NCI-H774 (cell line): Measurements from ENCODE around the gene CNR2.
"Not testable (repeated sequence)": the region's sequence is repeated elsewhere in the genome, so short reads cannot be mapped to it uniquely, and the experiment has no call there.

Source experiments
- DNase-seq: peaks from one replicate; lab custom pipeline; 2025; lab: John Stamatoyannopoulos, UW

CNR2 gene

DNA sequence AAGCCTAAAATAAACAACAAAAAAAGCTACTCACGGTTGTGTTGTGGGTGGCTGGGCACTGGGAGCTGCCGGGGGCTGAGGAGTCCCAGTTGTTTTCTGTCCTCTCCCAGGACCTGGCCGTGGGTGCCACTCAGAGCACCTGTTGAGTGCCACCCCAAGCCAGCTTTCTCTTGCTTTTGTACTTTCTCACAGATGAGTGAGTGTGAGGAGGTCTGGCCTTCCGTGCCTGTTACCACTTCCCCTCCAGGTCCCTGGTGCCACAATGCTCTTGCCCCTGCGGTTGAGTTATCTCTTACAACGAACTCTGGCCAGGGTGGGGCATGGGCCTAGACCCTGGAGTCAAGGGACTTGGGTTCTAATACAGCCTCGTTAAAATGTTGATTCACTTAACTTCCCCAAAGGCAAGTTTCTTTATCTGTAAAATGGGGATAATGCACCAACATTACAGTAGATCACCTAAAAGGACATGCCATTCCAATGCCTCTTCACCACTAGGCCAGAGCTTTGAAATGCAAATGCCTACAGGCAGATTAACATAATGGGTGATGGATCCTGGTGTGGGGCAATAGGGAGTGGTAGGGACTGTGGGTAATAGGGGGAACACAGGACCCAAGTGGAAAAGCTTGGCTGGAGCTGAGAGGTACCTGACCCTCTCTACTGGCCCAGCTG, at the start of gene CNR2:
Gene CNR2, minus strand, starts transcription at position 151 of the 669 bp plus-strand sequence. CDS start 37,745 bp downstream, outside the sequence.
- no peak for DNase-seq

DNA sequence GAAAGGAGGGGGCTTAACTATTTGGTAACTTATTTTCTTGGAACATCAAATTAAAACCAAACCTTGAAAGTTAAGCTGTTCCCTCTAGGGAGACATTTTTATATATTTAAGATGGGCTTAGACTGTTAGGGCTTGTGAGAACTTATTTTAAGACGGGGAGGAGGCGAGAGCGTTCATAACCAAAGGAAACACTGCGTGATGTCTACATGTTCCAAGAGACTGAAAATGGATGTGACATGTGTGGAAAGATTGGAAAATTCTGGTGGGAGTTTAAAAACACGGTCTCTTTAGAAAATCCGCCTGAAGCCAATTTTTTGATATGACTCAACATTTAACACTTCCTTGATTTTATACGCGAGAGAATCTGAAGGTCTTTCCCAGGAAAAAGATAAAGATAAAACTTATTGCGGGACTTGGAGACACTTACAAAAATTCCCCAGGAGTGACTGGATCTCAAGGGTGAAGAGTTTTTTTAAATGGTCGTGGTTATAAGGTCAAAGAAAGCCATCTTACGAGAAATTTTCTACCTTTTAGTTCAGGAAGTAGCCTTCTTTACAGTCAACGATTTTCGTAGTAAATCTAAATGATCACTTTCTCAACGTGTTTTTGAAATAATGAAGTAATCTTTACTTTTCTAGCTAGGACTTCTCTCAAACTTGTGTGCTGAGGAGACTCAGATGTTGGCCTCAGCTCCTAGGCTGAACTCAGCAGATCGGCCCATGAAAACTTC, 47.3 kb upstream of the CNR2 start:
- no peak for DNase-seq

DNA sequence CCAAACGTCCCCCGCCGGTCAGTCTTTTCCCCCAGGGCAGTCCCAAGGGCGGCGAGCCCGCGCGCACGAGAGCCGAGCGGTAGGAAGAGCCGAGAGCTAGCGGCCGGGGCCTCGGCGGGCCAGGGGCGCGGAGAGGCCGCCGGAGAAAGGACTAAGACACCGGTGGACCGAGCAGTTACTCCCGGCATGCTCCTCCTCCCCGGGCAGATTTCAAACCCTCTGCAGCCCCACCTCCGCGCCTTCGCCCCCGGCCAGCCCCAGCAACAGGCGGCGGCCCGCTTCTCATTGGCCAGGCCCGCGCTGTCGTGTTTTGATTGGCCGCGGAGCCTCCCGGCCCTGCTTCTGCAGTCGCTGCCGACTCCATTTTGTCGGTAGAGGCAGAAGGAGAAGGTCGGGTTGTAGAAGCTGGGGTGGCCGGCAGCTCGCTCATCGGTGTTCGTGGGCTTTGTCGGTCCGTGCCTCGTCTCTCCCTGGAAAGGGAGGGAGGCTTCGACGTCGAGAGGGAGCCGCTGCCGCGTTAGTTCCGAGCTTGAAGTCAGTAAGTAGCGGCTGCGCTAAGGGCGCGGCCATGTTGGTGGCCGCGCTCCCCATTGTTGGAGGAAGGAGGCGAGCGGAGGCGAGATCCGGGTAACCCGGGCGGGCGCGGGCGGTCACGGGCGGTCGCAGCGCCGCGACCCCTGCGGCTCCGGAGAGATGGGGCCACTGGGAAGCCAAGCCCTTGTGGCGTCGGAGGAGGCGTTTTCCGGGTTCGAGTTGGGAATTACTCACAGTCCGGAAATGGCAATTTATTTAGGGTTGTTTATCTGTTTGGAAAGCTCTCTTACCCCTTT, 46.5 kb upstream of the CNR2 start, which contains the start of gene PNRC2:
Gene PNRC2, plus strand, starts transcription at position 368 of the 830 bp plus-strand sequence. CDS start 1,630 bp downstream, outside the sequence.
- peak; percentile 72 for DNase-seq

DNA sequence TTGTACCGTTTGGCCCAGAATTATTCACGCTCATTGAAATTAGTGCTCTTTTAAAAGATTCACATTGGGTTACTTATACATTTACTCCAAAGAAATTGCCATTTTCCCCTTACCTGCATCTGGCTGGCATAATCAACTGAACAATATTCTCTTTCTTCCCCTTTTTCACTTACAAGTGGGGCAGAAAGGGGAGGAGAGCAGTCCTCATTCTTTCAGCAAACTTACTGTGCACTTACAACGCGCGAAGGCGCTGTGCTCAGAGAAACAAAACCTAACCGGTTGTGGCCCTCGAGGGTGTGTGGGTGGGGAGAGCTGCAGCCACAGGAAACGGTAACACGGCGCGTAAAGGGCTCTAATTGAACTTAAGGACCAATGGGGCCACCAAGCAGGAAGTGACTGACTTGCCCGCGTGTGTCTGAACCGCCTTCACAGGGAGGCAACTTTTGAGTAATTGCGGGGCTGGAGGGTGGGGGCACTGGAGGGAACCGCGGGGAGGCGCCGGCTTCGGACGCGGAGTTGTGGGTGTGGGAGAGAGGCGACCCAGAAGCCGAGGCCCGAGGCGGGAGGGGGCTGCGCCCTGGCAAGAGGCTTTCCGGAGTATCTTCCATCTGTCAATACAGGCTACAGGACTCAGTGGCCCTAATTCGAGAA, 45.8 kb upstream of the CNR2 start:
- peak; percentile 70 for DNase-seq

DNA sequence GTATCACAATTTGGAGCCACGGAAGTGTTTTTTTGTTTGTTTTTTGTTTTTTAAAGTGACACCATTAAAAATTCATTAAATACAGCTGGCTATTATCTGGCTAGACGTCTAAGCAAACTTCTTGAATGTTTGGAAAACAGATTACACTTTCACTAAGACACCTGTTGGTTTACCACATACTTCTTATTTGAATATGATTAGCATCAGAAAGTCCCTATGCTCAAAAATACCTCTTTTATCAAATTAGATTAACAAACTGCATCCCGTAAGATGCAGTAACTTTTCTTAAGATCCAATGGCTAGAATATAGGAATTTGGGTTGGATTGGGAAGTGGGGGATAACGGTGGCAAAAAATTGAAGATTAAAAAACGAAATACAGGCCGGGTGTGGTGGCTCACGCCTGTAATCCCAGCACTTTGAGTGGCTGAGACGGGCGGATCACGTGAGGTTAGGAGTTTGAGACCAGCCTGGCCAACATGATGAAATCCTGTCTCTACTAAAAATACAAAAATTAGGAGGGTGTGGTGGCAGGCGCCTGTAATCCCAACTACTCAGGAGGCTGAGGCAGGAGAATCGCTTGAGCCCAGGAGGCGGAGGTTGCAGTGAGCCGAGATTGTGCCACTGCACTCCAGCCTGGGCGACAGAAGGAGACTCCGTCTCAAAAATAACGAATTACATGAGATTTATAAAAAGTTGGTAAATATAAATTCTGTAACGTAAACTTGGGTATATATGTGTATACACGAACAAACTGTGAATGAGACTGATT, 45.1 kb upstream of the CNR2 start:
- DNase-seq, result not testable (repeated sequence)

DNA sequence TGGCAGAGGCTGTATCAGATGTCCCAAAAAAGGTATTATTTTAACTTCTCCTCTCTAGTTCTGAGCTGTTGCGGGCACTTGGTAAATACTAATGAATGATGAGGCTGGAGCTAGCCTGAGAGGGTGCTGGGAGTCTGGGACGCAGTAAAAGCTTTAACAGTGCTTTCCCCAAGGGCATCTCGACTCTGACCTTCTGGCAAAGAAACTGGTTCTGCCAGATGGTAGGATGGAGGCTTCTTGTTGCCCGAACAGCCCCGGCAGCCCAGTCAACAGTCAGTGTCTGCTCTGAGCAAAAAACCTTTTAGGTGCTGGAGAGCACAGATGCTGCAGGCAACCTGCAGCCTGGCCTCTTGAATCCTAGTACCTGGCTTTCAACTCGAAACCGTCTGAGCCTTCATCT, 43.9 kb upstream of the CNR2 start:
- no peak for DNase-seq

DNA sequence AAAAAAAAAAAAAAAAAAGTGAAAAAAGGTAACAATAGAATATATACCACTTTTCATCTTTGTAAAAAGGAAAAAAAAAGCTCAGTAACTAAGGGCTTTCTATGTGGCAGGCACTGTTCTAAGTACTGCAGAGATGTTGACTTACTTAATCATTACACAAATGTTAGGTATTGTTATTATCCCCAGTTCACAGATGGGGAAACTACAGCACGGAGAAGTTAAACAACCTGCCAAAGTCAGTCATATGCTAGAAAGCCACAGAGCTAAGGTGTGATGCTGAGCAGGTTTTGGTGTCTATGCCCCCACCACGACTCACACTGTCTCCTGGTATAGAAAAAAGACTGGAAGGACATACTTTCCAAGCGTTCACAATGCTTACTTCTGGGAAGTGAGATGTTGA, 39.9 kb upstream of the CNR2 start:
- no peak for DNase-seq

DNA sequence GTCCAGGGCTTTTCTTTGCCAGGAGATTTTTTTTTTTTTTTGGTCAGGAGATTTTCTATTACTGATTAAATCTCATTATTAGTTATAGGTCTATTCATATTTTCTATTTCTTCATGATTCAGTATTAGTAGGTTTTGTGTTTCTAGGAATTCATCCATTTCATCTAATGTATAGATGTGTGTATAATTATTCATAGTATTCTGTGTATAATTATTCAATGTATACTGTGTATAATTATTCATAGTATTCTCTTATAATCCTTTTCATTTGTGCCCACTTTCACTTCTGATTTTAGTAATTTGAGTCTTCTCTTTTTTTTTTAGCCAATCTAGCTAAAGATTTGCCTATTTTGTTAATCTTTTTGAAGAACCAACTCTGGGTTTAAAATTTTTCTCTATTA, 34.2 kb upstream of the CNR2 start:
- no peak for DNase-seq

DNA sequence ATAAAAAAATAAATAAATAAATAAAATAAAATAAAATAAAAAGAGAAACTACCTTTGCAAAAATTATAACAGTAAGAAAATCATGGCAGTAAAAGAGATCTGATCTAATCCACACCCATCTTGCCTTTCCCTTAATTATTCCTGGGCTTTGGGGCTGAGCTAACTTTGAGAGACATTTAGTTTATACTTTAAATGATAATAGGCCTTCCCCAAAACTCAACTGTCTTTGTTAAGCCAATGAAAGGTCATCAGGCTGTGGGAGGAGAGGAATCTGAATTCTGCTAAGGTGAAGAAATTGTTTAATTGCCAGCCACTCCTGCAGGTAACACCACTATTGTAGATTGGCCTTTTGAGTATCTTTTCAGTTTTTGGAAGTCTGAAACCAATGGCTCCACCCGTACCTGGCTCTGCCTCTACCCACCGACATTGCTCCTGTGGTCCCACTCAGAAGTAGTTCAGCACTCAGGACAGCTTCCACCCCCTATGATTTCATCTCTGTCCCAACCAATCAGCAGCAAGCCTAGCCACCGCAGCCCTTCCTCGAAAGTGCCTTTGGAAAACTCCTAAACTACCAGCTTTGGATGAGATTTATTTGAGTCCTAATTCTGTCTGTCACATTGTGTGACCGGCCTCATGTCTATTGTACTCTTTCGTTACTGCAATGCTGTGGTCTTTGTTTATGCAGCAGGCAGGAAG, 23.5 kb upstream of the CNR2 start:
- DNase-seq, result no peak

DNA sequence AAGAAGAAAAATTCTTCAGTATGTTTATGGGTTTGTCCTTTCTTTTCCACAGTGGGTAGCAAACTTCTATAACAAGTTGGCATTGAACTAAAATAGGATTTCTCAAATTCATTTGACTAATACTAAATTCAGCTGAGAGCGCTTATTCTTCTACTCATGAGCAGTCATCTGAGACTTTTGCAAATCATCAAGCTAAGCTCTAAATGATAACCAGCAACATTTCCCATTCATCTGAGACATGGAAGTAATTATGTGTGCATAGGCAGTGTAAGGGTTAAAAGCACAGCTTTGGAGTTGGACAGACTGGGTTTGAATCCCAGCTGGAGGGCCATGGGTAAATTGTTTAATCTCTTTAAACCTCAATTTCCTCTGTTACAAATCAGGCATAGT, 18.3 kb upstream of the CNR2 start:
- DNase-seq, result no peak

DNA sequence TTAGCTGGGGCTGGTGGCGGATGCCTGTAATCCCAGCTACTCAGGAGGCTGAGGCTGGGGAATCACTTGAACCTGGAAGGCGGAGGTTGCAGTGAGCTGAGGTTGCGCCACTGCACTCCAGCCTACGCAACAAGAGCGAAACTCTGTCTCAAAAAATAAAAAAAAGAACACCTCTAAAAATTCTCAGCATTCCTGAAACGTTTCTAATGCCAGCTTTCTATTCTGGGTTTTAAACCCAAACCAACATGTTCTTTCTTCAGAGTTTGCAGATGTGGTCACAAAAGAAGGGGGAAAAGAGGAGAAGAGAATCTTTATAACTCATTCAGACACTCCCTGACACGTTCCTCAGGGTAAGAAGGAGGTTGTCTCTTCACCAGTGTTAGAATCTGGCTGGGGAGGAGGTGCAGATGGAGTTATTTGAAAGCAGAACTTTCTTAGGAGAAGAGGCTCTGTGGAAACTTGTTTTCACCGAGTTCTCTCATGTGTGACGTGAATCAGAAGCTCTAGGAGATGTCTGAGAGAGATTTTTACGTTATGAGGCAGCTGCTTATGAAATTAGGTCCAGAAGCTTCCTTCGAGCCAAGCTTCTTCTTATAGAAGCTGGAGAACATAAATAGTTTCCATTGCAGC, 17.8 kb upstream of the CNR2 start:
- DNase-seq, result no peak

DNA sequence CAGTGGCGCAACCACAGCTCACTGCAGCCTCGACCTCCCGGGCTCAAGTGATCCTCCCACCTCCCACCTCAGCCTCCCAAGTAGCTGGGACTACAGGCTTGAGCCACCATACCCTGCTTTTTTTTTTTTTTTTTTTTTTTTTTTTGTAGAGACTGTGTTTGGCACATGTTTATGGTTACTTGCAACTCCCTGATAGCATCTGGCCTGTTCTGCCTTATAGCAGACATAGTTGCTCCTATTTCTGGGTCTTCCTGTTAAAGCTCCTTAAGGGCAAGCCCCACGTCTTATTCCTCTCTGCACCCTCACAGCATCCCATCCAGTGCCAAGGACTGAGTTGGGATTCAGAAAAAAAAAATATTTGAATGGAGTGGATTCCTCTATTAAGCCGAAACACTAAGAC, 17.1 kb upstream of the CNR2 start:
- no peak for DNase-seq

DNA sequence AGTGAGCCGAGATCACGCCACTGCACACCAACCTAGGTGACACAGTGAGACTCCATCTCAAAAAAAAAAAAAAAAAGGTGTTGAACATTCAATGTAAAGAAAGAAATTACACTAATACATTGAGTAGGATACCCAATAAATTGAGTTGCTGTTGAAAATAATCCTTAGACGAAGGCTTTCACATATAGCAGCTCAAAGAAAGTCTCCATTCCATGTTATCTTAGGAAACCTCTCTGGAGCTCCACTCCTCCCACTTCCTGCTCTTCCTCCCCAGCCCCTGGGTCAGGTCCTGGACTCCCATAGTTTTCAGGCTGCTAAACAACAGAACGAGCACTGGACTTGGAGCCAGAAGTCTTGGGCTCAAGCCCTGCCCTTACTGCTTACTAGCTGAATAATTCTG, 15.6 kb upstream of the CNR2 start:
- DNase-seq, result no peak

DNA sequence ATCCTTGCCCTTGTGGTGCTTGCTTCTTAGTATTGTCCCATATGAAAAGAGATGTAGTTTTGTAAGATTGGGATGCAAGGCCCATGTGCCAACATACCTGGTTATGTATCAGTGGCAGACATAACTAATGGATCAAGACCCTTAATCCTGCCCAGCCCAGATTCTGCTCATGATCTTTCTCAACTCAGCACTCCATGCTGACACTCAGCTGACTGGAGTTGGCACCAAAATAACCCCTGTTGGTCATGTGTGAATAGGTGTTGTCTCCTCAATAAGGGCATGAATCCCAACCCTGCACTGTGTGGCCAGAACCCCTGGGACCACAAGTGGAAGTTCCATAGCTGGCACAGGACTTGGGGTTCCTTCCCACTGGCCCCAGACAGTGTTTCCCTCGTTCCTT, 13.9 kb upstream of the CNR2 start:
- no peak for DNase-seq

DNA sequence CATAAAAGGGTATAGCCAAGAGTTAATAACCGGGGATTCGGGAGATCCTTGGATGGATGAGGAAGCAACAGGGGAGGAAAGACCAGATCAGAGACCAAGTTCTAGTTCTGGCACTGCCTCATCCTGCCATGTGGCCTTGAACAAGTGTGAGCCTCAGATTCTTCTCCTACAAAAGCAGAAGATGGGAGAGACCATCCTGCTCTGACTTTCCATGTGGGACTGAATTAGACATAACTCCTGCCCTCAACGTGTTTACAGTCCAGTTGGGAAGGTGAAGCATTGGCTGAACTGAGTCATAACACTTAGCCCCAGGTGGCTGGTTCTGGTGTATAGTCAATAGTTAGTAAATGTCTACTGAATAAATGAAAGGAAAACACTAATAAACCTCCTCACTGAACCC, 12.1 kb upstream of the CNR2 start:
- no peak for DNase-seq

DNA sequence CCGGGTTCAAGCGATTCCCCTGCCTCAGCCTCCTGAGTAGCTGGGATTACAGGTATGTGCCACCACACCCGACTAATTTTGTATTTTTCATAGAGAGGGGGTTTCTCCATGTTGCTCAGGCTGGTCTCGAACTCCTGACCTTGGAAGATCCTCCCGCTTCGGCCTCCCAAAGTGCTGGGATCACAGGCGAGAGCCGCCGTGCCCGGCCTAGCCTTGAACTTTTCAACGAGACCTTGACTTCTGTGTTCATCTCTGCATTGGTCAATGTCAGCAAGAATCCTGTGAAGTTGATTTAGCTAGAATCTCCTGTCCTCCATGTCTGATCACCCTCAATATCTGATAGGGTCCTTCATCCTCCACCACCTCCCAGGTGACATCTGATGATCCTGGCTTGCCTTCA, 11.4 kb upstream of the CNR2 start:
- no peak for DNase-seq

DNA sequence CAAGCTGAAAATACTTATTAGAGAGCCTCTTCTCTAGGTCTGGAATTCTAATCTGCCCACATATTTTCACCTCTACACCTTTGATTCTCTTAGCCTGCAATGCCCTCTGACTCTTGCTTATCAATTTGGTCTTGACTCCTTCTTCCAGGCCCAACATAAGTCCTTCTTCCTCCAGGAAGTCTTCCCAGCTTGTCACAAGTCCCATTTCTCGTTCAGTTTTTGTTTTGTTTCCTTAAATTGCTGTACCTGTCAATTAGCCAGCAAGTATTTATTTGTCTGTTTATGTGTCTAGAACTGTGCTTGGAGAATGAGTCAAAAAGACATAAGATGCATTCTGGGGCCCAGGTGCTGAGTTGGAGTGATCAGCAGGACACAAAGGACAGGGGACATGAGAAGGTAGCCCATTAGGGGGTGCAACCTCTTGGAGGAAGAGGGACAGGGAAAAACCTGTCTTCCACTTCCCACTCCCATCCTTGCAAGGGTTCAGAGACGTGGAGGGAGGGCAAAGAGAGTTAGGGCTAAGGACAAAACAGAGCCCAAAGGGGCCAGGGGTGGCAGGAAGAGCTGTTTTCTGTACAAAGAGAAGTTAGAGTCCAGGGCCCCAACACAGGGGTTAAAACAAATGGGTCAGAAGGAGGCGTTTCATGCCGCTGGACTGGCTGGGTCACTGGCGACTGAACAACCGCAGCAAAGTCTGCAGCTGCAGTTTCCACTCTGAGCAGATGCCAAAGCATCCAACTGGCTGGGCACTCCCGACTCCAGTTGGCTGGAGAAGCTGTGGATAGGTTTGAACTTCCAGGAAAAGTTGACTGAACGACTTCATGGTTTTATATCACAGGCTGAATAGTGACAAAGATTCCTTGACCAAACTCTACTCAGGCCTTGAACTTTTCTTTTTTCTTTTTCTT, 10.7 kb upstream of the CNR2 start:
- DNase-seq, result no peak

DNA sequence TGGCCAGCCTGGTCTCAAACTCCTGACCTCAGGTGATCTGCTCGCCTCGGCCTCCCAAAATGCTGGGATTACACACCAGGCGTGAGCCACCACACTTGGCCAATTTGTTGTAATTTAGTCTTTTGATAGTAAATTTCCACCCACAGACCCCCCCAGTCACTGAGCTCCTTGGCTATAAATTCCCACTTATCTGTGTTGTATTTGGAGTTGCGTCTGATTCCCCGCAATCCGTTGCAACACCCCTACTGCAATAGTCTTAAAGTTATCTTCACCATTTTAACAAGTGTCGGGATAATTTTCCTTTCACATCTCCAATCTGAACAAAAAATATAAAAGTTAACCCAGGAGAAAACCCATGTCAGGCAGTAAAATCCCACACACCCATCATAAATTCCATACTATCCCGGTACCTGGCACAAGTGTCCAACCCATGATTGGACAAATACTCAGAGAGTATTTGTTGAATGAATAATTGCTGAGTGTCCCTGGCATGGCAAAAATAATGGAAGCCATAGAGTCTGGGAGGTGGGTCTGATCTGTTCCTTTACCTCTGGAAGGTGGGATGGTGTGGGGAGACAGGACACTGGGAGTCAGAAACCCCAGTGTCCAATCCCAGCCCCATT, 9.3 kb upstream of the CNR2 start:
- DNase-seq, result no peak
